ENCODE measurements around the gene NEGR1. TPM values are rescaled to one million over a fixed set of nuclear protein-coding genes. Genes with fewer than 3 reads are reported as not detected.

Gene NEGR1
- total and polyA plus RNA-seq, 9 of the 15 experiments (the other 6 are each of a cell fraction or from before 2014, with no cell fraction given): not detected

DNA sequence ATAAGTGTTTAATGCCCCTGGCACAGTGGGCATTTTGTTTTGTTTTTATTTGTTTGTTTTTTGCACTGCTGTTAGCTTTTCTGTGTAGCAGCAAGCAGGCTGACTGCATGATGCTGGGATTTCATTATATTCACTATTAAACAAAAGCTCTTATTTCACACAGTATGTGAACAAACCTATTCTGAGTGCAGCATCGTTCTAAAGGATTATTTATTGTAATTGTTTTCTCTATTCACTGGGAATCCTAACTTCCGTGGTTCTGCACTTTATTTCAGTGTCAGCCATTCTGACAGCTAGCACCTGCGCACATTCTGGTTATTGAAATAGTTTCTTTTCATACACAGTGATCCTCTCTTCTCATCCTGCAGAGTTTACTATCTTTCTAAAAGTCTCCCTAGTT is 595.0 kb downstream of the NEGR1 start:
- intact Hi-C loops (cut with micrococcal nuclease) (no loop called here), in situ Hi-C loops (cut with MboI) (no loop called here)
- Histone ChIP-seq H3K9me1 (ENCODE audit: control insufficient read depth, insufficient read depth, low read length) (no peaks in the 10 kb centered on the region), H3K4me2 (ENCODE audit: insufficient read depth, low read length) (no peak overlapping the region), H3K4me3 (no peak overlapping the region), H3K27ac (ENCODE audit: extremely low read depth, low read depth, low read length) (no peak overlapping the region), H3K36me3 (ENCODE audit: control insufficient read depth, insufficient read depth, low read length) (no peaks in the 10 kb centered on the region), H4K20me1 (replicated peaks; ENCODE audit: control insufficient read depth, insufficient read depth, low read length) (no peaks in the 10 kb centered on the region), H3K9ac (ENCODE audit: insufficient read depth in 1 of 2, low read depth in 2 of 2, low read length in 2 of 2) (no peak overlapping the region), H3K79me2 (ENCODE audit: control insufficient read depth, insufficient read depth, low read length) (no peaks in the 10 kb centered on the region), H2AFZ (ENCODE audit: low read depth, low read length) (no peak overlapping the region), H3K4me1 (replicated peaks in 1 of 2; ENCODE audit: control insufficient read depth in 2 of 2, insufficient read depth in 2 of 2, low read length in 2 of 2) (no peaks in the 10 kb centered on the region), H3K27me3 (ENCODE audit: control insufficient read depth in 2 of 2, insufficient read depth in 2 of 2, low read length in 2 of 2) (no peaks in the 10 kb centered on the region), H3K9me3 (replicated peaks; ENCODE audit: control insufficient read depth, insufficient read depth, low read depth, low read length) (no peaks in the 10 kb centered on the region)
- DNase-seq (ENCODE audit: extremely low read depth in 1 of 4, low spot score in 3 of 4): no peak
- ChIA-PET POLR2A (interaction anchor here (0.8 kb wide), 1 partner anchor 14 kb away, joined by 4 read pairs; no protein-coding TSS in a partner anchor), CTCF (ENCODE audit: low intra/inter-chr PET ratio) (no interaction called here)
- FAIRE-seq: no peak
- BruUV-seq (replicated peaks): no TSS peak
- 0% methylated on average over 3 of the region's 3 CpGs for WGBS (ENCODE audit: insufficient coverage, low coverage, missing lambda C conversion rate)
- no peak for ATAC-seq
- no peak for TF ChIP-seq HNRNPUL1 (IDR thresholded peaks at IDR 0.05; ENCODE audit: low read length)
- no peak for TF ChIP-seq STAG1 (CRISPR knock-in tag; IDR thresholded peaks at IDR 0.05; ENCODE audit: borderline replicate concordance)
- TF ChIP-seq KAT8 (IDR thresholded peaks at IDR 0.05; ENCODE audit: low read depth): no peak
- no peak for TF ChIP-seq FOSL1 (tag; conservative IDR thresholded peaks at IDR 0.05)
- no peak for TF ChIP-seq FIP1L1 (IDR thresholded peaks at IDR 0.05; ENCODE audit: low read depth, low read length, poor library complexity, severe bottlenecking)
- no peak for TF ChIP-seq PCBP2 (IDR thresholded peaks at IDR 0.05; ENCODE audit: low read depth, low read length, poor library complexity, severe bottlenecking)
